Body of pancreas (tissue), 4 donors: ENCODE results near the gene ADCY9. TPM values are rescaled to one million over a fixed set of nuclear protein-coding genes. Genes with fewer than 3 reads are reported as not detected.

Source experiments
- ATAC-seq: fragments of 150-250 bp; one replicate; pipeline ENCODE4 v1.9.1; 2016
- DNase-seq, 4 donors: peaks; one replicate each; pipeline ENCODE4 v3.0.0-alpha.2; 2019
- H3K27ac ChIP-seq, 4 donors: fragments of 200-600 bp; sonication (generic); 1 replicate in 3 of 4; 2 replicates in 1 of 4; pipeline versions ENCODE4 v1.5.1 to v1.6.1; 2016 to 2019; ENCODE audit warnings: mild to moderate bottlenecking in 1 of 4, mixed read lengths in 1 of 4, moderate library complexity in 1 of 4
- H3K27me3 ChIP-seq, 2 donors: fragments of 200-600 bp; sonication (generic); one replicate each; pipeline ENCODE4 v1.6.0; 2016; ENCODE audit warnings: mild to moderate bottlenecking in 1 of 2
- H3K36me3 ChIP-seq, 2 donors: fragments of 200-600 bp; sonication (generic); replicated peaks in 1 of 2; 2 replicates each; pipeline ENCODE4 v1.5.1; 2016; ENCODE audit warnings: low read depth in 2 of 2; ENCODE audit not compliant: insufficient read depth in 1 of 2
- H3K4me1 ChIP-seq: fragments of 200-600 bp; sonication (generic); one replicate; pipeline ENCODE4 v1.6.0; 2016
- H3K4me3 ChIP-seq, 2 donors: fragments of 200-600 bp; sonication (generic); 1 replicate in 1 of 2; 2 replicates in 1 of 2; pipeline ENCODE4 v1.5.1; 2016 to 2019
- H3K9me3 ChIP-seq, 3 donors: fragments of 200-600 bp; sonication (generic); 1 replicate in 2 of 3; 2 replicates in 1 of 3; pipeline ENCODE4 v1.5.1; 2016
- CTCF ChIP-seq, 7 experiments: fragments of 450-650 bp in 4 of 7; fragments of 200-600 bp in 3 of 7; sonication (generic) in 3 of 7; IDR thresholded peaks; one replicate each; pipeline ENCODE4 v1.5.1; 2016 to 2019; ENCODE audit warnings: antibody characterized with exemption in 7 of 7
- POLR2A ChIP-seq, 3 donors: fragments of 450-650 bp; IDR thresholded peaks; one replicate each; pipeline ENCODE4 v1.6.1; 2016; ENCODE audit warnings: antibody characterized with exemption in 3 of 3, mild to moderate bottlenecking in 2 of 3
- WGBS, 2 donors: methylation state at CpG; one replicate each; pipeline ENCODE4 v1.1.5; 2017; 5-methylcytosine and 5-hydroxymethylcytosine counted together
- intact Hi-C: fragments of 100-400 bp; cut with DNase I; formaldehyde crosslinking; loops from one replicate; pipeline ENCODE4 v1.15.1; 2023
- total RNA-seq, 2 donors: library from RNA; depleted of rRNA; stranded (reverse); fragments of >200 nt; gene quantifications; one replicate each; pipeline ENCODE4 v1.1.0, GENCODE V29; 2016

Gene ADCY9
- total RNA-seq, 2 donors from 2014 or later, result 22.4 to 29.1 TPM

DNA sequence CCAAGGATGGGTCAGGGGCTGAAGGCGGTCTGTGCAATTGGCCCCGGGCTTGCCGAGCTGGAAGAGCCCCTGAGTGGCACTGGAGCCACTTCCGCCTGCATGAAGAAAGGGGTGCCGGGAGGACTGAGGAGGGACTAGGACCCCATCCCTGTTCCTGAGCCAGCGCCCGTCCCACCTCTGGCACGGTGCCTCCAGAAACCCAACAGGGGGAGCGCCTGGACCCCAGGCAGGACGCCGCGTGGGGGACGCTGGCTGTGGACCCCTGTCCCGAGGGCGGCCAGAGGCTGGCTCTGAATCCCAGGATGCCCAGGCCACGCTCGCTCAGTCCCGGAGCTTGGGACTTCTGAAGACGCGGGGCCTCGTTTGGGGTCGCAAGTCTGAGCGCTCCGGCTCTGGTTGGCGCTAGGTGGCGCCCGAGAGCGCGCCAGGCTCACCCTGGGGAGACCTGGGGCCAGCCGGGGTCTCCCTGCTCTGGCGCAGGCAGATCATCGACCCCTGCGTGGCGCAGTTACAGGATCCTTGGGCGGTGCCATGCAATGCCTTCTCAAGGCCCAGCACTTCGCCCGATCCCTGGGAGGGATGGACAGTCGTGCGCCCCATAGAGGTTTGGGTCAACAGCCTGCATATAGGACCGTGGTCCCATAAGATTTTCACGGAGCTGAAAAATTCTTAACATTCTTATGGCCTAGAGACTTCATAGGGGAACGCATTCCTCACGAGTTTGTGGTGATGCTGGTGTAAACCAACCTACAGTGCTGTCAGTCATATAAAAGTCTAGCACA, 177.2 kb downstream of the ADCY9 start:
- peak; percentile 79 for ATAC-seq

DNA sequence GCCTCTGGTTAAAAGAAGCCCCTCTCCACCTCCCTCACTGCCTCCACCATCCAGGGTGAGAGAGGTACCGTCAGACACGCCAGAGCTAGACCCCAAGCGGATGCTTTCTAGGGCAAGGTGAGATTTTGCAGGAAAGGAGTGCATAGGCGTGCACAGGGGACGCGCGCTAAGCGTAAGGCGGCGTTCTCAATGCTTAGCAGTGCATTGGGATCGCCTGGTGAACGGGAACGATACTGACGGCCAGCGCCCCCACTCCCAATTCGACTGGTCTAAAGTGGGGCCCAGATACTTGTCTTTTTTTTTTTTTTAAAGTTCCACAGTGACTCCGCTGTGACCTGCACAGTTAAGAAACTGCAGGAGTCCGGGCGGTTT, 177.8 kb downstream of the ADCY9 start:
- Histone ChIP-seq H3K4me1 (peaks cover 13% of the 10 kb centered on the region), H3K36me3 (no peaks in the 10 kb centered on the region), H3K27ac (no peak overlapping the region), H3K9me3 (no peaks in the 10 kb centered on the region), H3K27me3 (no peaks in the 10 kb centered on the region), H3K4me3 (no peak overlapping the region)
- intact Hi-C loops, result no loop called here
- peak; percentile 12 for ATAC-seq
- no peak for DNase-seq
- 41 to 55% methylated on average over 19 of the region's 19 CpGs for WGBS, 2 donors
- TF ChIP-seq CTCF (IDR thresholded peaks at IDR 0.05) (no peak), POLR2A (IDR thresholded peaks at IDR 0.05) (no peak)

More for the DNA sequence above, 177.2 kb downstream of the ADCY9 start:
- TF ChIP-seq CTCF (IDR thresholded peaks at IDR 0.05), result peak; percentile 68 to 98 (median 76)
- no peak for TF ChIP-seq POLR2A (IDR thresholded peaks at IDR 0.05)
- peaks cover 13% of the 10 kb centered on the region for H3K4me1 ChIP-seq
- 6 to 7% methylated on average over 6 to 43 of the region's 43 CpGs for WGBS, 2 donors
- H3K27ac ChIP-seq, result no peak overlapping the region
- H3K4me3 ChIP-seq, result peak overlapping the region in 1 of 2 donors; percentile 16
- DNase-seq, result peak; percentile 29 to 51 (median 42)
- intact Hi-C loops, result no loop called here
- no peaks in the 10 kb centered on the region for H3K36me3 ChIP-seq
- H3K9me3 ChIP-seq, result no peaks in the 10 kb centered on the region
- H3K27me3 ChIP-seq, result no peaks in the 10 kb centered on the region

DNA sequence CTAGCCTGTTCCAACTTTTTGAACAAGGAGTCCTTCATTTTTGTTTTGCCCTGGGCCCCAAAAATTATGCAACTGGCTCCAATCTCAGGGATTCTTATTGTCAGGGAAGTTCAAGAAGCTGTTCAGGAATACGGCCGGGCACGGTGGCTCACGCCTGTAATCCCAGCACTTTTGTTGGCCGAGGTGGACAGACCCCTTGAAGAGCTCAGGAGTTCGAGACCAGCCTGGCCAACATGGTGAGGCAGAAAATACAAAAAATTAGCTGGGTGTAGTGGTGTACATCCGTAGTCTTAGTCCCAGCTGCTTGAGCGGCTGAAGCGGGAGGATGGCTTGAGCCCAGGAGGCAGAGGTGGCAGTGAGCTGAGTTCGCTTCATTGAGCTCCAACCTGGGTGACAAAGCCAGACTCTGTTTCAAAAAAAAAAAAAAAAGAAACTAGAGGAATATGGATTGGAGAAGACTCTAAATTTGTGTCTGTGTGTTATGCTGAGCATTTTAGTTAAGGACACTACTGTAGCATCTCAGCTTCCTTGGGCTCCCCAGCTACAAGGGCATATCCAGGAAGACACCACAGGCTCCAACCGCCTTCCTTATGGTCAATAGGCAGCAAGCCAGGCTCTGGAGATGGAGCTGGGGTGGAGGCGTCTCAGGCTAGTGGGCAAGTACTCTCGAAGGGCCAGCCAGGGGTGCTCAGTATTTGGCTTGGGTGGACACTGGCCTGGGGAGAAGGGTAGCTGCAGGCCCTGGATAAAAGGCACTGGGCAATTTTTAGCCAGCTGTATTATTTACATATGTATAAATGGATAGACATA, 179.0 kb downstream of the ADCY9 start:
- intact Hi-C loops, result no loop called here
- Histone ChIP-seq H3K4me3 (no peak overlapping the region), H3K27me3 (no peaks in the 10 kb centered on the region), H3K4me1 (peaks cover 13% of the 10 kb centered on the region), H3K36me3 (no peaks in the 10 kb centered on the region), H3K9me3 (no peaks in the 10 kb centered on the region), H3K27ac (no peak overlapping the region)
- 83 to 91% methylated on average over 13 of the region's 13 CpGs for WGBS, 2 donors
- ATAC-seq (no peak), DNase-seq (no peak)
- TF ChIP-seq CTCF (IDR thresholded peaks at IDR 0.05) (no peak), POLR2A (IDR thresholded peaks at IDR 0.05) (no peak)

DNA sequence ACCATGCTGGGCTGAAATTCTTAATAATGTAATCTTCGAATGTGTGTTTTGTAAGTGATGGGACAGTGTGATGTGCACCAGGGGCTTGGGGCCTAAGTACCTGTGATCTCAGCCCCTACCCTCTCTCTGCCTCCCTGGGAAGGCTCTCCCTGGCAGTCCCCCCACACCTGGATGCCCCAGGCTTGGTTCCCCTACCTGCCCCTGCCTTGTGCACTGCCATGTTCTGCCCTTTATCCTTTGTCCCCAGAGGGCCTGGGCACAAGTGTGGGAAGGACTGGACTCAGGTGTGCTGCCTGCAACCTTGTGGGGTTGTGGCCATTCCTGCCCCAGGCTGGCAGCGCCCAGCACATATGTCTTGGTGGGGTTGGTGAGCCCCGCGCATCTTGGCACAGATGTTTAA, 180.3 kb downstream of the ADCY9 start:
- ATAC-seq (no peak), DNase-seq (no peak)
- Histone ChIP-seq H3K27ac (no peak overlapping the region), H3K4me3 (no peak overlapping the region), H3K4me1 (peaks cover 13% of the 10 kb centered on the region), H3K36me3 (no peaks in the 10 kb centered on the region), H3K27me3 (no peaks in the 10 kb centered on the region), H3K9me3 (no peaks in the 10 kb centered on the region)
- intact Hi-C loops, result no loop called here
- WGBS, 2 donors, result 83 to 86% methylated on average over 1 to 4 of the region's 4 CpGs
- TF ChIP-seq CTCF (IDR thresholded peaks at IDR 0.05) (no peak), POLR2A (IDR thresholded peaks at IDR 0.05) (no peak)
